Cardiac muscle cell (in vitro differentiated cells and primary cell): ENCODE measurements around the gene PDE7B. TPM values are rescaled to one million over a fixed set of nuclear protein-coding genes. Genes with fewer than 3 reads are reported as not detected.
"Not testable (repeated sequence)": the region's sequence is repeated elsewhere in the genome, so short reads cannot be mapped to it uniquely, and the experiment has no call there.

Experiments used
- DNase-seq, 2 donors: peaks; one replicate each; pipeline versions ENCODE4 v3.0.0 to v3.0.0-alpha.2; 2010 to 2017; ENCODE audit warnings: low read depth in 1 of 2, low spot score in 1 of 2
- H3K27ac ChIP-seq: fragments of 200-600 bp; sonication (generic); 2 replicates; pipeline ENCODE4 v1.5.1; 2016
- H3K27me3 ChIP-seq: fragments of 200-600 bp; sonication (generic); 2 replicates; pipeline ENCODE4 v1.6.0; 2016; ENCODE audit warnings: control low read depth
- H3K36me3 ChIP-seq: fragments of 200-600 bp; sonication (generic); 2 replicates; pipeline ENCODE4 v1.5.1; 2016; ENCODE audit warnings: control low read depth
- H3K4me1 ChIP-seq: fragments of 200-600 bp; sonication (generic); 2 replicates; pipeline ENCODE4 v1.8.1; 2017; ENCODE audit warnings: low read depth, mild to moderate bottlenecking, mixed run types
- H3K4me3 ChIP-seq: fragments of 200-600 bp; sonication (generic); 2 replicates; pipeline ENCODE4 v1.5.1; 2016; ENCODE audit warnings: mild to moderate bottlenecking
- H3K9me3 ChIP-seq: fragments of 200-600 bp; sonication (generic); 2 replicates; pipeline ENCODE4 v1.5.1; 2017; ENCODE audit warnings: low read depth, mild to moderate bottlenecking, control low read depth
- CTCF ChIP-seq: IDR thresholded peaks from 2 replicates; pipeline ENCODE4 v1.5.1; 2012; ENCODE audit warnings: low read depth, mild to moderate bottlenecking, low read length
- polyA plus RNA-seq: library from polyadenylated mRNA; unstranded; fragments of >200 nt; fragmentation: Nextera tagmentation; extraction: Ambion mirVana; gene quantifications from 2 replicates; pipeline ENCODE4 v1.2.1, GENCODE V29; 2016
- total RNA-seq: library from RNA; depleted of rRNA; stranded (reverse); fragments of >200 nt; gene quantifications from 2 replicates; pipeline ENCODE4 v1.2.3, GENCODE V29; 2016

Gene PDE7B
- total and polyA plus RNA-seq, 2 experiments from 2014 or later: 0.04 to 0.60 TPM

GRCh38 chr6:136136274-136136673 is 284.8 kb downstream of the PDE7B start:
- no peak for TF ChIP-seq CTCF
- no peak for DNase-seq
- no peak overlapping the region for H3K4me3 ChIP-seq
- H3K9me3 ChIP-seq: no peaks in the 10 kb centered on the region
- H3K36me3 ChIP-seq: no peaks in the 10 kb centered on the region
- H3K27me3 ChIP-seq: no peaks in the 10 kb centered on the region
- no peaks in the 10 kb centered on the region for H3K4me1 ChIP-seq
- no peak overlapping the region for H3K27ac ChIP-seq

GRCh38 chr6:136137008-136137692 is 285.6 kb downstream of the PDE7B start:
- DNase-seq: peak in 1 of 2 donors; percentile 75
- Histone ChIP-seq H3K4me1 (no peaks in the 10 kb centered on the region), H3K27me3 (no peaks in the 10 kb centered on the region), H3K9me3 (no peaks in the 10 kb centered on the region), H3K36me3 (no peaks in the 10 kb centered on the region), H3K27ac (no peak overlapping the region), H3K4me3 (no peak overlapping the region)
- no peak for TF ChIP-seq CTCF

GRCh38 chr6:136137739-136138402 is 286.4 kb downstream of the PDE7B start:
- H3K36me3 ChIP-seq: no peaks in the 10 kb centered on the region
- no peak for TF ChIP-seq CTCF
- H3K27ac ChIP-seq: no peak overlapping the region
- H3K9me3 ChIP-seq: no peaks in the 10 kb centered on the region
- DNase-seq: no peak
- no peaks in the 10 kb centered on the region for H3K4me1 ChIP-seq
- H3K4me3 ChIP-seq: no peak overlapping the region
- H3K27me3 ChIP-seq: no peaks in the 10 kb centered on the region

- H3K36me3 ChIP-seq, H3K27me3 ChIP-seq, H3K4me3 ChIP-seq, H3K4me1 ChIP-seq, H3K9me3 ChIP-seq, H3K27ac ChIP-seq, DNase-seq: not testable (repeated sequence)
These were observed 287.6 kb downstream of the PDE7B start for GRCh38 chr6:136139111-136139510.

- TF ChIP-seq CTCF: no peak
- Histone ChIP-seq H3K9me3 (no peaks in the 10 kb centered on the region), H3K36me3 (no peaks in the 10 kb centered on the region), H3K27me3 (no peaks in the 10 kb centered on the region), H3K4me1 (no peaks in the 10 kb centered on the region), H3K4me3 (no peak overlapping the region), H3K27ac (no peak overlapping the region)
- DNase-seq: peak in 1 of 2 donors; percentile 37
These were observed 292.9 kb downstream of the PDE7B start for GRCh38 chr6:136144251-136145023.
